Hepatocyte (in vitro differentiated cells): ENCODE measurements around the gene CENPF.

Experiments used
- EZH2 ChIP-seq: fragments of 200-600 bp; sonication (generic); IDR thresholded peaks from 2 replicates; pipeline ENCODE4 v1.6.1; 2016; ENCODE audit warnings: antibody characterized with exemption, mild to moderate bottlenecking, borderline replicate concordance
- EZH2phosphoT487 ChIP-seq: fragments of 200-600 bp; sonication (generic); IDR thresholded peaks from one replicate; pipeline ENCODE4 v1.6.1; 2018; ENCODE audit warnings: antibody characterized with exemption, mild to moderate bottlenecking, low read depth, moderate library complexity; ENCODE audit not compliant: unreplicated experiment, severe bottlenecking
- TF ChIP-seq, protein P1 (sequence below): fragments of 200-600 bp; sonication (generic); IDR thresholded peaks from 2 replicates; pipeline ENCODE4 v1.5.1; 2016; ENCODE audit warnings: antibody characterized with exemption, mild to moderate bottlenecking; ENCODE audit not compliant: poor library complexity

DNA sequence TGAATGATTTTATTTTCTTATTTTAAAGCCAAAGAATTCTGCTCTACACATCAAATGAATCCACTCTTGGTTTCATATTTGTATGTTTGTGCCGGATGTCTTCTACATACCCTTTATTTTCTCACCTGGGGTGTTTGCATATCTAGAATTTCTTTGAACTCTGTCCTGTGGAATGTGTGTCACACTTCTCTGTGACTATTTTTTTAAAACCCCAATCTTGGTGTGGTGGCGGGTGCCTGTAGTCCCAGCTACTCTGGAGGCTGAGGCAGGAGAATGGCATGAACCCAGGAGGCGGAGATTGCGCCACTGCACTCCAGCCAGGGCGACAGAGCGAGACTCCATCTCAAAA is 35.4 kb downstream of the CENPF start:
- TF ChIP-seq EZH2, result no peak
- TF ChIP-seq, protein P1, sequence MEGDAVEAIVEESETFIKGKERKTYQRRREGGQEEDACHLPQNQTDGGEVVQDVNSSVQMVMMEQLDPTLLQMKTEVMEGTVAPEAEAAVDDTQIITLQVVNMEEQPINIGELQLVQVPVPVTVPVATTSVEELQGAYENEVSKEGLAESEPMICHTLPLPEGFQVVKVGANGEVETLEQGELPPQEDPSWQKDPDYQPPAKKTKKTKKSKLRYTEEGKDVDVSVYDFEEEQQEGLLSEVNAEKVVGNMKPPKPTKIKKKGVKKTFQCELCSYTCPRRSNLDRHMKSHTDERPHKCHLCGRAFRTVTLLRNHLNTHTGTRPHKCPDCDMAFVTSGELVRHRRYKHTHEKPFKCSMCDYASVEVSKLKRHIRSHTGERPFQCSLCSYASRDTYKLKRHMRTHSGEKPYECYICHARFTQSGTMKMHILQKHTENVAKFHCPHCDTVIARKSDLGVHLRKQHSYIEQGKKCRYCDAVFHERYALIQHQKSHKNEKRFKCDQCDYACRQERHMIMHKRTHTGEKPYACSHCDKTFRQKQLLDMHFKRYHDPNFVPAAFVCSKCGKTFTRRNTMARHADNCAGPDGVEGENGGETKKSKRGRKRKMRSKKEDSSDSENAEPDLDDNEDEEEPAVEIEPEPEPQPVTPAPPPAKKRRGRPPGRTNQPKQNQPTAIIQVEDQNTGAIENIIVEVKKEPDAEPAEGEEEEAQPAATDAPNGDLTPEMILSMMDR, result no peak
- no peak for TF ChIP-seq EZH2phosphoT487
